HUDEP-2 (cell line): ENCODE data around the gene PLEKHM2.
A peak's percentile ranks its signal among the peaks of the same experiment; 100 is the strongest.
"Not testable (repeated sequence)": the region's sequence is repeated elsewhere in the genome, so short reads cannot be mapped to it uniquely, and the experiment has no call there.

Experiments
- DNase-seq, 76 experiments: peaks; one replicate each; lab custom pipeline; 2025; ENCODE audit not compliant: unreplicated experiment in 76 of 76; lab: John Stamatoyannopoulos, UW

The PLEKHM2 gene

GRCh38 chr1:15684042-15684461 lies at the start of gene PLEKHM2:
TSS of gene PLEKHM2 (plus strand) at chr1:15684320. CDS start at chr1:15684559, 239 bp downstream.
- DNase-seq, result peak in 3 of 76 experiments; percentile 9 to 18 (median 9)

- no peak for DNase-seq
Measured at GRCh38 chr1:15636436-15636835, 47.7 kb upstream of the PLEKHM2 start.

GRCh38 chr1:15637826-15638225 lies 46.3 kb upstream of the PLEKHM2 start:
- DNase-seq, result no peak

- DNase-seq, result no peak
Measured at GRCh38 chr1:15639262-15639661, 44.9 kb upstream of the PLEKHM2 start.

GRCh38 chr1:15639931-15640330 lies 44.2 kb upstream of the PLEKHM2 start:
- no peak for DNase-seq

- DNase-seq, result no peak
Measured at GRCh38 chr1:15640667-15641066, 43.5 kb upstream of the PLEKHM2 start.

- DNase-seq, result no peak
Measured at GRCh38 chr1:15649937-15650336, 34.2 kb upstream of the PLEKHM2 start.

- DNase-seq, result no peak
Measured at GRCh38 chr1:15650433-15650832, 33.7 kb upstream of the PLEKHM2 start.

- not testable (repeated sequence) for DNase-seq
Measured at GRCh38 chr1:15652130-15652529, 32.0 kb upstream of the PLEKHM2 start.

- DNase-seq, result no peak
Measured at GRCh38 chr1:15654091-15654690, 29.9 kb upstream of the PLEKHM2 start.

GRCh38 chr1:15656464-15656863 lies 27.7 kb upstream of the PLEKHM2 start:
- no peak for DNase-seq

GRCh38 chr1:15657021-15657420 lies 27.1 kb upstream of the PLEKHM2 start:
- no peak for DNase-seq

GRCh38 chr1:15660151-15660550 lies 24.0 kb upstream of the PLEKHM2 start:
- no peak for DNase-seq

GRCh38 chr1:15662477-15662876 lies 21.6 kb upstream of the PLEKHM2 start:
- no peak for DNase-seq

- DNase-seq, result no peak
Measured at GRCh38 chr1:15663925-15664324, 20.2 kb upstream of the PLEKHM2 start.

- DNase-seq, result no peak
Measured at GRCh38 chr1:15667362-15667761, 16.8 kb upstream of the PLEKHM2 start.

GRCh38 chr1:15668089-15668754 lies 15.9 kb upstream of the PLEKHM2 start:
- no peak for DNase-seq

- no peak for DNase-seq
Measured at GRCh38 chr1:15669074-15669473, 15.0 kb upstream of the PLEKHM2 start.

GRCh38 chr1:15669864-15670263 lies 14.3 kb upstream of the PLEKHM2 start:
- DNase-seq, result no peak

GRCh38 chr1:15671430-15671829 lies 12.7 kb upstream of the PLEKHM2 start:
- no peak for DNase-seq

- peak in 15 of 76 experiments; percentile 3 to 69 (median 28) for DNase-seq
Measured at GRCh38 chr1:15674386-15675159, 9.5 kb upstream of the PLEKHM2 start.

GRCh38 chr1:15676010-15676409 lies 8.1 kb upstream of the PLEKHM2 start:
- no peak for DNase-seq
